Activated CD4-positive, CD25-positive, alpha-beta regulatory T cell treated with anti-CD3 and anti-CD28 coated beads, Interleukin-2, amount 50 U/mL, for 16 hours (primary cell): ENCODE measurements around the gene PRKCA.
"Not testable (repeated sequence)": the region's sequence is repeated elsewhere in the genome, so short reads cannot be mapped to it uniquely, and the experiment has no call there.

Experiments
- DNase-seq: peaks from one replicate; pipeline ENCODE4 v3.0.0-alpha.2; 2020; ENCODE audit warnings: low read depth, low spot score

The PRKCA gene

GRCh38 chr17:66713021-66713532 is 410.7 kb downstream of the PRKCA start:
- DNase-seq = not testable (repeated sequence)

- DNase-seq = no peak
Observed at GRCh38 chr17:66713533-66714042, 411.2 kb downstream of the PRKCA start.

- DNase-seq = no peak
Observed at GRCh38 chr17:66714046-66715023, 411.9 kb downstream of the PRKCA start.

- DNase-seq = no peak
Observed at GRCh38 chr17:66715076-66715675, 412.8 kb downstream of the PRKCA start.

GRCh38 chr17:66715745-66716156 is 413.3 kb downstream of the PRKCA start:
- DNase-seq = no peak

- no peak for DNase-seq
Observed at GRCh38 chr17:66716236-66717026, 414.0 kb downstream of the PRKCA start.

GRCh38 chr17:66717641-66718058 is 415.2 kb downstream of the PRKCA start:
- no peak for DNase-seq

GRCh38 chr17:66720027-66720426 is 417.6 kb downstream of the PRKCA start:
- no peak for DNase-seq

- DNase-seq = no peak
Observed at GRCh38 chr17:66720567-66720966, 418.2 kb downstream of the PRKCA start.

- no peak for DNase-seq
Observed at GRCh38 chr17:66722341-66722740, 419.9 kb downstream of the PRKCA start.

GRCh38 chr17:66724581-66725341 is 422.3 kb downstream of the PRKCA start:
- DNase-seq = no peak

- not testable (repeated sequence) for DNase-seq
Observed at GRCh38 chr17:66725438-66725837, 423.0 kb downstream of the PRKCA start.

- DNase-seq = no peak
Observed at GRCh38 chr17:66725956-66726355, 423.5 kb downstream of the PRKCA start.

GRCh38 chr17:66726371-66726770 is 424.0 kb downstream of the PRKCA start:
- DNase-seq = no peak

GRCh38 chr17:66726846-66727245 is 424.4 kb downstream of the PRKCA start:
- DNase-seq = no peak

- no peak for DNase-seq
Observed at GRCh38 chr17:66727634-66728570, 425.5 kb downstream of the PRKCA start.

GRCh38 chr17:66730461-66730923 is 428.1 kb downstream of the PRKCA start:
- DNase-seq = no peak

- no peak for DNase-seq
Observed at GRCh38 chr17:66733759-66734158, 431.3 kb downstream of the PRKCA start.

GRCh38 chr17:66734186-66734943 is 432.0 kb downstream of the PRKCA start:
- DNase-seq = no peak
